ENCODE data around the gene UBFD1. TPM values are rescaled to one million over a fixed set of nuclear protein-coding genes. Genes with fewer than 3 reads are reported as not detected.
A peak's percentile ranks its signal among the peaks of the same experiment; 100 is the strongest.

Gene UBFD1
- total and polyA plus RNA-seq, 10 of the 15 experiments (the other 5 are each of a cell fraction or from before 2014, with no cell fraction given): 7.3 to 48.5 (median 32.1) TPM

DNA sequence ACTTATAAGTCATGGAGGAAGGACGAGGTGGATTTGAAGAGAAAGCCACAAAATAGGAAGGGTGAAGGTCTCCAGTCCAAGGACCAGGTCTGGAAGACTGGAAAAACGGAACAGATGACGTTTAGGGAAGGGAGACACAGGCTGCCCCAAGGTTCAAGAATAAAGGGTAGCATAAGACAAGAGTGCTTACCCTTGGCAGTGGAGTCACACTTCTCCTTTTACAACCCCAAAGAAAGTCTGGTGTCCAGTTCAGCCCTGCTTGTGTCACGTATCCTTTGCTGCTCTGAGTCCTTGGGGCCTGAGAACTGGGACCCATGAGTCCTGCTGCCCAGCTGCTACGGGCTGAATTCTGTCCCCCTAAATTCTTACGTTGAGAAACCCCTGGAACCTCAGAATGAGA lies 34.2 kb upstream of the UBFD1 start (continued):
- TF ChIP-seq, protein P1, sequence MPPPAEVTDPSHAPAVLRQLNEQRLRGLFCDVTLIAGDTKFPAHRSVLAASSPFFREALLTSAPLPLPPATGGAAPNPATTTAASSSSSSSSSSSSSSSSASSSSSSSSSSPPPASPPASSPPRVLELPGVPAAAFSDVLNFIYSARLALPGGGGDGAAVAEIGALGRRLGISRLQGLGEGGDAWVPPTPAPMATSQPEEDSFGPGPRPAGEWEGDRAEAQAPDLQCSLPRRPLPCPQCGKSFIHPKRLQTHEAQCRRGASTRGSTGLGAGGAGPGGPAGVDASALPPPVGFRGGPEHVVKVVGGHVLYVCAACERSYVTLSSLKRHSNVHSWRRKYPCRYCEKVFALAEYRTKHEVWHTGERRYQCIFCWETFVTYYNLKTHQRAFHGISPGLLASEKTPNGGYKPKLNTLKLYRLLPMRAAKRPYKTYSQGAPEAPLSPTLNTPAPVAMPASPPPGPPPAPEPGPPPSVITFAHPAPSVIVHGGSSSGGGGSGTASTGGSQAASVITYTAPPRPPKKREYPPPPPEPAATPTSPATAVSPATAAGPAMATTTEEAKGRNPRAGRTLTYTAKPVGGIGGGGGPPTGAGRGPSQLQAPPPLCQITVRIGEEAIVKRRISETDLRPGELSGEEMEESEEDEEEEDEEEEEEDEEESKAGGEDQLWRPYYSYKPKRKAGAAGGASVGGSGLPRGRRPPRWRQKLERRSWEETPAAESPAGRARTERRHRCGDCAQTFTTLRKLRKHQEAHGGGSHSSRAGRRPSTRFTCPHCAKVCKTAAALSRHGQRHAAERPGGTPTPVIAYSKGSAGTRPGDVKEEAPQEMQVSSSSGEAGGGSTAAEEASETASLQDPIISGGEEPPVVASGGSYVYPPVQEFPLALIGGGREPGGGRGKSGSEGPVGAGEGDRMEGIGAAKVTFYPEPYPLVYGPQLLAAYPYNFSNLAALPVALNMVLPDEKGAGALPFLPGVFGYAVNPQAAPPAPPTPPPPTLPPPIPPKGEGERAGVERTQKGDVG (CRISPR knock-in tag; IDR thresholded peaks at IDR 0.05): no peak
- TF ChIP-seq, protein P2, sequence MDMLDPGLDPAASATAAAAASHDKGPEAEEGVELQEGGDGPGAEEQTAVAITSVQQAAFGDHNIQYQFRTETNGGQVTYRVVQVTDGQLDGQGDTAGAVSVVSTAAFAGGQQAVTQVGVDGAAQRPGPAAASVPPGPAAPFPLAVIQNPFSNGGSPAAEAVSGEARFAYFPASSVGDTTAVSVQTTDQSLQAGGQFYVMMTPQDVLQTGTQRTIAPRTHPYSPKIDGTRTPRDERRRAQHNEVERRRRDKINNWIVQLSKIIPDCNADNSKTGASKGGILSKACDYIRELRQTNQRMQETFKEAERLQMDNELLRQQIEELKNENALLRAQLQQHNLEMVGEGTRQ (IDR thresholded peaks at IDR 0.05; ENCODE audit: borderline replicate concordance, low read depth, low read length): no peak
- no peak for TF ChIP-seq RFX5 (IDR thresholded peaks at IDR 0.05; ENCODE audit: low read depth, low read length)

DNA sequence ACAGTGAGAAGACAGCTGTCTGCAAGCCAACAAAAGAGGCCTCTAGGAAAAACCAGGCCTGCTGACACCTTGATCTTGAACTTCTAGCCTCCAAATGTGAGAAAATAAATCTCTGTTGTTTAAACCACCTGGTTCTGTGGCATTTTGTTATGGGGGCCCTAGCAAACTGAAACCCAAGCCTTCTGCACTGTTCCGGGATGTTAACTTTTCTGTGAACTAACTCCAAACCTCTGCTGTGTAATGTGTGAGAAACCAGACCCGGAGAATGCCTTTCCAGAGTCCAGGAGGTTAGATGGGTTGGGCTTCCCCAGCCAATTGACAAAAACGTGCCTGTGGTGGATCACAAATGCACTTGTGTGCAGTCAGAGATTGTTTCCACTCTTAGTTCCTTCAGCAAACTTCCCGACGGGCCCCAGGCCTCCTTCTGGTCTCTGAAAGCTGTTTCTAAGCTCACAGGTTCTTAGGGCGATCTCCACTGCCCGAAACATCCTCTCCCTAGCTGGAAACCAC lies 33.6 kb upstream of the UBFD1 start:
- no peaks in the 10 kb centered on the region for H3K27me3 ChIP-seq (replicated peaks in 1 of 2; ENCODE audit: control insufficient read depth in 2 of 2, insufficient read depth in 2 of 2, low read length in 1 of 2)
- H3K4me1 ChIP-seq (ENCODE audit: control insufficient read depth, insufficient read depth, low read length): peaks cover 17% of the 10 kb centered on the region
- POLR2A ChIA-PET: interaction anchor here (1.0 kb wide), 1 partner anchor 17 kb away, joined by 3 read pairs; no protein-coding TSS in a partner anchor
- in situ Hi-C loops (cut with MboI) (no loop called here), intact Hi-C loops (cut with micrococcal nuclease; ENCODE audit: unreplicated experiment) (no loop called here)
- no peaks in the 10 kb centered on the region for H4K20me1 ChIP-seq (ENCODE audit: control insufficient read depth, insufficient read depth)
- H3K36me3 ChIP-seq (ENCODE audit: control insufficient read depth in 2 of 2, insufficient read depth in 2 of 2, low read length in 1 of 2): peaks cover 16 to 31% of the 10 kb centered on the region in 2 experiments
- H3K4me3 ChIP-seq: no peak overlapping the region
- no peak overlapping the region for H3K27ac ChIP-seq (ENCODE audit: control insufficient read depth, insufficient read depth)
- BruUV-seq (replicated peaks): TSS peak; percentile 32
- H3K4me2 ChIP-seq (ENCODE audit: control insufficient read depth, insufficient read depth): no peak overlapping the region
- DNase-seq (ENCODE audit: low read depth, low spot score): no peak
- no peaks in the 10 kb centered on the region for H3K79me2 ChIP-seq (ENCODE audit: control insufficient read depth, insufficient read depth, low read length)
- CTCF ChIA-PET: no interaction called here
- RAD21 ChIA-PET (ENCODE audit: unreplicated experiment): no interaction called here
- no peaks in the 10 kb centered on the region for H3K9me3 ChIP-seq (replicated peaks; ENCODE audit: control insufficient read depth, insufficient read depth, low read length)
- H3K9ac ChIP-seq (ENCODE audit: control insufficient read depth, insufficient read depth, low read length): no peak overlapping the region
- SMC1A ChIA-PET (ENCODE audit: uncharacterized antibody, unreplicated experiment): interaction anchor here (1.0 kb wide), 1 partner anchor 25 kb away, joined by 5 read pairs; no protein-coding TSS in a partner anchor
- no peak for TF ChIP-seq SMC3 (IDR thresholded peaks at IDR 0.05; ENCODE audit: borderline replicate concordance, low read length)
- no peak for TF ChIP-seq RUNX3 (IDR thresholded peaks at IDR 0.05; ENCODE audit: low read length)
- TF ChIP-seq WRNIP1 (IDR thresholded peaks at IDR 0.05; ENCODE audit: borderline replicate concordance, low read depth, low read length): no peak
- TF ChIP-seq ZBED1 (IDR thresholded peaks at IDR 0.05; ENCODE audit: borderline replicate concordance): no peak
- no peak for TF ChIP-seq ZNF622 (IDR thresholded peaks at IDR 0.05)
- no peak for TF ChIP-seq POLR2A (IDR thresholded peaks at IDR 0.05; ENCODE audit: low read depth, low read length)
- TF ChIP-seq NR2F1 (conservative IDR thresholded peaks at IDR 0.05): no peak
- no peak for TF ChIP-seq STAT3 (IDR thresholded peaks at IDR 0.05; ENCODE audit: low read depth, low read length)
- TF ChIP-seq EED (IDR thresholded peaks at IDR 0.05; ENCODE audit: low read depth): no peak
- H2AFZ ChIP-seq (ENCODE audit: control insufficient read depth, low read depth, low read length): no peak overlapping the region
- 88% methylated on average over 7 of the region's 7 CpGs for whole genome bisulfite sequencing (ENCODE audit: insufficient coverage, insufficient replicate concordance, low lambda C conversion rate, missing lambda C conversion rate)
- FAIRE-seq: no peak
- no peak for ATAC-seq
